Measurements from ENCODE around the gene TMEM151B.

Gene TMEM151B

GRCh38 chr6:44285552-44286284, 15.5 kb downstream of the TMEM151B start:
- peak; percentile 22 for DNase-seq

GRCh38 chr6:44286285-44286565, 16.0 kb downstream of the TMEM151B start:
- DNase-seq: no peak

GRCh38 chr6:44286747-44287146, 16.5 kb downstream of the TMEM151B start:
- no peak for DNase-seq

GRCh38 chr6:44289726-44290260, 19.5 kb downstream of the TMEM151B start:
- DNase-seq: no peak

- no peak for DNase-seq
These were observed 21.6 kb downstream of the TMEM151B start for GRCh38 chr6:44291841-44292240.

- no peak for DNase-seq
These were observed 22.6 kb downstream of the TMEM151B start for GRCh38 chr6:44292661-44293365.

- DNase-seq: no peak
These were observed 24.9 kb downstream of the TMEM151B start for GRCh38 chr6:44294832-44295791.

- DNase-seq: peak; percentile 28
These were observed 27.1 kb downstream of the TMEM151B start for GRCh38 chr6:44297063-44298038.

GRCh38 chr6:44298055-44298803, 28.0 kb downstream of the TMEM151B start:
- no peak for DNase-seq

GRCh38 chr6:44298864-44299263, 28.6 kb downstream of the TMEM151B start:
- no peak for DNase-seq

GRCh38 chr6:44300292-44300823, 30.1 kb downstream of the TMEM151B start:
- DNase-seq: no peak

- DNase-seq: no peak
These were observed 30.9 kb downstream of the TMEM151B start for GRCh38 chr6:44301106-44301505.

- DNase-seq: no peak
These were observed 31.7 kb downstream of the TMEM151B start for GRCh38 chr6:44301782-44302564.

GRCh38 chr6:44302856-44303255, 32.6 kb downstream of the TMEM151B start:
- no peak for DNase-seq

GRCh38 chr6:44303842-44304241, 33.6 kb downstream of the TMEM151B start:
- no peak for DNase-seq

GRCh38 chr6:44304282-44305199, 34.3 kb downstream of the TMEM151B start:
- peak; percentile 40 for DNase-seq

GRCh38 chr6:44305200-44305725, 35.0 kb downstream of the TMEM151B start:
- DNase-seq: no peak

GRCh38 chr6:44306710-44307109, 36.5 kb downstream of the TMEM151B start:
- DNase-seq: no peak

GRCh38 chr6:44307217-44307616, 37.0 kb downstream of the TMEM151B start:
- no peak for DNase-seq
